Measurements from ENCODE around the gene ZDHHC17.
"Not testable (repeated sequence)": the region's sequence is repeated elsewhere in the genome, so short reads cannot be mapped to it uniquely, and the experiment has no call there.

The ZDHHC17 gene

DNA sequence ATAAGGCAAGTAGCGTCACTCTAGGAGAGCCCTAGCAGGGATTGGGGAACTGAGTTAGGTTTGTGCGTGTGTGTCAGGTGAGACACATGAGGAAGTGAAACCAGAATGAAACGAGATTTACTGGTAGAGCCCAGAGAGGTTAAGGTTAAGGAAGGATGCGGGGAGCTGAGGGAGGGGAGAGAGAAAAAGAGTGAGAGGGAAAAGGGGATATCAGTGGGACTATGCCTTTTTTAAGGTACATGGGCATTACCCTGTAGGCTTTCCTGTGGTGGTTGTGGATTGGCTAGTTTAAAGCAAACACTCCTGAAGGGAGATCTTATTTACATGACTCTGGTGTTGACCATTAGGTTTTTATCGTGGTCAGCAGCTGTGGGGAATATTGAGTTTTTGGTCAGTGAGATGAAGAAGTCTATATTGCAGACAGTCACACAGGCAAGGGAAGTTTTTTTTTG lies 13.9 kb downstream of the ZDHHC17 start:
- DNase-seq, result no peak

DNA sequence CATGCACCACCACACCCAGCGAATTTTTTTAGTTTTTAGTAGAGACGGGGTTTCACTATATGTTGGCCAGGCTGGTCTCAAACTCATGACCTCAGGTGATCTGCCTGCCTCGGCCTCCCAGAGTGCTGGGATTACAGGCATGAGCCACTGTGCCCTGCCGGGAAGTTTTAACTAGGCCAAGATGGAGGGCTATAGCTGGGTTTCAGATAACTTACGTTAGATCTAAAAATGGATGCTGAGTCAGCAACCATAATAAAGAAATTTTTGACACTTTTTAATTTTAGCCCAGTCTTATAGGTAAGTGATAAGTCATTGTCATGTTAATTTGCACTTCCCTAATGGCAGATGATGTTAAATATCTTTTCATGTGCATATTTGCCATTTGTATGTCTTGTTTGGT lies 14.4 kb downstream of the ZDHHC17 start:
- no peak for DNase-seq

DNA sequence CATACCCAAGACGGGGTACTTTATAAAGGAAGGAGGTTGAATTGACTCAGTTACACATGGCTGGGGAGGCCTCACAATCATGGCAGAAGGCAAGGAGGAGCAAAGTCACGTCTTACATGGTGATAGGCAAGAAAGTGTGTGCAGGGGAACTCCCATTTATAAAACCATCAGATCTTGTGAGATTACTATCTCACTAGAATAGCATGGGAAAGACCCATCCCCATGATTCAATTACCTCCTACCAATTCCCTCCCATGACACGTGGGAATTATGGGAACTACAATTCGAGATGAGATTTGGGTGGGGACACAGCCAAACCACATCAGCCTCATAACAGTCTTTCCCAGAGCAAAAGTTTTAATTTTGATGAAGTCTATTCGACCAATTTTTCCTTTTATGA lies 15.4 kb downstream of the ZDHHC17 start:
- DNase-seq, result not testable (repeated sequence)

DNA sequence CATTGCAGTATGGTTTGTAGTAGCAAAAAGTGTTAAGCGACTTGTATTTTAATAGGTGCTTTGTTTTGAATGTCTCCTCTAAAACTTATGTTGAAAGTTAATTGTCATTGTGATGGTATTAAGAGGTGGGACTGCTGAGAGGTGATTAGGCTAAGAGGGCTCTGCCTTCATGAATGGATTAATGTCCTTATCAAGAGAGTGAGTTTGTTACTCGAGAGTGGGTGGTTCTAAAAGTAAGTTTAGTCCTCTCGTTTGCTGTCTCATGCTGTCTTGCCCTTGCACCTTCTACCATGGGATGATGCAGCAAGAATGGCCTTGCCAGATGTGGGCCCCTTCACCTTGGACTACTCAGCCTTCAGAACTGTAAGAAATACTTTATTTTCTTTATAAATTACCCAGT lies 17.4 kb downstream of the ZDHHC17 start:
- DNase-seq, result no peak

DNA sequence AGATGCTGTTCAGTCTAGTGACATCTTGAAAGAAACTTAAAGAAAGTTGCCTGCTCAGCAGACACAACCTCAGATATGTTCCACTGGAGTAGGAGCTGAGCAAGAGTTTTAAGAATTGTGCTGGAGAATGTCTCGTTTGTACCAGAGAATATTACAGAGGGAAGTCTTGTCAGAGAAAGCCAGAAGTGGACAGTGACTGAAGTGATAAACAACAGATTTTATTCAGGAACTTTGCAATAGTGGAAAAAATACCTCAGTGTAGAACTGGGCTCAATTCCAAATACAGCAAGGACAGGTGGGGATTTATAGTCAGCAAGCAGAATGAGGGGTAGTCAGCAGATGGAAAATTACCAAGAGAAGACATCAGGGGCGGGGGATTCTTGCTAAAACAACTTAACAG lies 18.6 kb downstream of the ZDHHC17 start:
- peak; percentile 88 for DNase-seq

DNA sequence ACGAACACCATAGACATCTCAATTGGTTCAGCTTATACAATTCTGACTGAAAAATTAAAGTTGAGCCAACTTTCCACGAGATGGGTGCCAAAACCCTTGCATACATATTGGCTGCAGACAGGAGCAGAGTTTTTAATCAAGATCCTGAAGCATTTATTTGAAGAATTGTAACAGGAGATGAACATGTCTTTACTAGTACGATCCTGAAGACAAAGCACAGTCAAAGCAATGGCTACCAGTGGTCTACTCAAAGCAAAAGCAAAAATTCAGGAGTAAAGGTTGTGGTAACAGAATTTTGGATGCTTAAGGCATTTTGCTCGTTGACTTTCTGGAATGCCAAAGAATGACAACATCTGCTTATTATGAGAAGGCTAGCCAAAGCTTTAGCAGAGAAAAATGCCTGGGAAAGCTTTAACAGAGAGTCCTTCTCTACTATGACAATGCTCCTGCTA lies 20.7 kb downstream of the ZDHHC17 start:
- DNase-seq, result no peak

DNA sequence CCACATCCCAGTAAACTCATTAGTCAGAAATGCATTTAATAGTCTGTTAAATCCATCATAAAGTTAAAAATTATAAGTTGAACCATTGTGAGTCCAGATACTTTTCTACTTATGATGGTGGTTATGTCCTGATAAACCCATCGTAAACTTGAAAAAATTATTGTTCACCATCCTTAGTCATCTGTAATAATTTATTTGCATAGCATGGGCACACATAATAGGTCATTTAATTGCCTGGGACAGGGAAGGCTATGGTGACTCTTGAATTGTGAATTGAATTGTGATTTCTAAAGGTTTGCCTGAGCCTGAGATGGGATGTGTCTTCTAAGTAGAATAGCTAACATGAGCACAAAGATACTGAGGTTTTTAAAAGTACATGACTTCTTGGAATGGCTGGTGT lies 21.5 kb downstream of the ZDHHC17 start:
- no peak for DNase-seq

DNA sequence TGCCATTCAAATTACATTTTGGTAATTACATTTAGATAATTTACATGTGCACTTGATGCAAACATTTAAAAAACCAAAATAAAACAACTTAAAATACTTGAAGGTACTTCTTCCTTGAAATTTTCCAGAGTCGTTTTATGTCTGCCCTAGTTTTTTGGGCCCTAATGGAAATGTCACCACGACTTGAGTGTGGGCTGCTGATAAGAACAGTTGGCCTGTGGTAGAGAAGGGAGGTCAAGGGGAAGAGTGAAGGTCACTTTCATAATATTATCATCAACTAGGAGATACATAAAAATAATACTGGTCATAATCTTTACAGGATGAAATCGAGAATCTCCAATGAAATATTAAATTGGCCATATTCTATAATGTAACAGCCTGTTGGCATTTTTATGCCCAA lies 23.1 kb downstream of the ZDHHC17 start:
- no peak for DNase-seq

DNA sequence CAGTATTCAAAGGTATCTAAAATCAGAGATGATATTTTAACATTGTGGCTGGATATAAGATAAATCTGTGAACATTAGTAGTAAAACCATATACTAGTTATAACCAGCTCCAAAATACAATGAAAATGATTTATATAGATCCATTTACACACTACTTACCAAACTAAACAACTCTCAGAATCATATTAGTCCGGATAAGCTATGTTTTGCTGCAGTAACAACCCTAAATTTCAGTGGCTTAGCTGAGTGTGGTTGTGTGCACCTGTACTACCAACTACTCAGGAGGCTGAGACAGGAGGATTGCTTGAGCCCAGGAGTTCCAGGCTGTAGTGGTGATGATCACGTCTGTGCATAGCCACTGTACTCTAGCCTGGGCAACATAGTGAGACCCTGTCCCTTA lies 23.8 kb downstream of the ZDHHC17 start:
- DNase-seq, result no peak

DNA sequence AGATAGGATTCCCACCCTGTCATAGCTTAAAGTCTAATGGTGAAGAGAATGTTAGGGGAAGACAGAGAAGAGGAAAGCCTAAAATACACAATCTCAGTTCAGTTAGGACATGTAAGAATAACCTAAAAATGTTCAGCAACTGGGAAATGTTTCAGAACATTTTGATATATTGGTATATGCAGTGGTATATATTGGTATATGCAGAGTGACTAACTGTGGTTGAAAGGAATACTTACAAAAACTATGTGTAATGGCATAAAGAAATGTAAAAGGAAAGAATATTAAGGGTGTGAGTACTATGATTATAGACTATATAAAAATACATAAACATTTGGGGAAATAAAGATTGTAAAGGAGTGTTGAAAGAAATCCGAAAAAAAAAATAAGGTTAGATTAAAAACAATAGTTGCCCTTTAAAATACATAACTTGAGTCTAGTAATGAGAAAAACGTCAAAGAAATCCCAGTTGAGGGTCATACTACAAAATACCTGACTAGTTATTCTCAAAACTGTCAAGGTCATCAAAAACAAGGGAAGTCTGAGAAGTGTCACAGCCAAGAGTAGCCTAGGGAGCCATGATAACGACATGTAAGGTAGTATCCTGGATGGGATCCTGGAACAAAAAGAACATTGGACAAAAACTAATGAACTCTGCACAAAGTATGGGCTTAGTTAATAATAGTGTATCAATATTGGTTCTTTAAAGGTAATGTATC lies 25.6 kb downstream of the ZDHHC17 start:
- DNase-seq, result no peak

DNA sequence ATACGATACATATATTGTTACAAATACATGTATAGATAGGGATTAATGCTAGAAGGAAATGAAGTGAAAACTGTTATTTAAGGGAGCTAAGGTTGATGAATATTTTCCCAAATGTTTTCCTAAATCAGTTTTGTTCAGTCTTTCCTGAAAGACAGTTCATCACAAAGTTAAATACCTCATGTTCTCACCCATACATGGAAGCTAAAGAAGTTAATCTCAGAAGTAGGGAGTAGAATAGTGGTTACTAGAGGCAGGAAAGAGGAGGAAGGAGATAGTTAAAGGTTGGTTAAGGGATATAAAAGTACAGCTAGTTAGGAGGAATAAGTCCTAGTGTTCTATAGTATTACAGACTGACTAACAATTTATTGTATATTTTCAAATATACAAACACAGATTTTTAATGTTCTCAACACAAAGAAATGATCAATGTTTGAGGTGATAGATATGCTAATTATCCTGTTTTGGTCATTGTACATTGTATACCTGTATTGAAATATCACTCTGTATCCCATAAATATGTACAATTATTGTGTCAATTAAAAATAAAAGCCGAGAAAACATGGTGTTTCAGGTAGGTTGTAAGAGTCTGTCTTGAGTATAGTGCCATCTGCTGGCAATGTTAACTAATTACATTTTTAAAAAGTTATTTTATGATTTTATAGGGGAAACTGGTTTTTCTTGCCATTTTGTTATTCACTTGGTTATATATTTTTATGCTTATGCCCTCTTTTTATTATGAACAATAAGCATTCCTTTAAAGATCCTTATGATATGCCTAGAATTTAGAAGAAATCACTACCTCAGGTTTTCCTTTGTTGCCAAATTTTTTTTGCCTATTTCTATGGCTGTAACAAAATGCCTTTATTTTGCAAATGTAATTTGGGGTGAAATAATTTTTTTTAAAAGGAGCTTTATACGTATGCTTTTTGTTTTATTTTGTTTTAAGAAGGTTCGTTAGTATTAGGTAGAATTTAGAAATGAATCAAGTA lies 26.9 kb downstream of the ZDHHC17 start:
- peak; percentile 69 for DNase-seq

DNA sequence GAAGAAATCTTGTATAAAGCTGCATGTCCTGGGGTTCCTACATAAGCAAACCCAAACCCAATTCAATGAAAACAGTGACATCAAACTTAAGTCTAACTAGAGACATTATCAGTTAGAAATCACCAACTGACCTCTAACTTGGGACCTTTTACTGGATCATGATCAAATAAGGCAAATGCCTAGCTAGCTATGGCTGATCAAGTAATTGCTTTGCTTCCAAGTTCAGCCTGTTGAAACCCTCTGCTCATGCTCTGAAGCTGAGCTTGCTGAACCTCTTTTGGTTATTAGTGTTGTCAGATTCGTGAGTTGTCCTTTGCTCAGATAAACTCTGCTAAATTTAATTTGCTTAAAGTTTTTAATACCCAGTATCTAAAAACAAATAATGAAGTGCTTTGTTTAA lies 28.9 kb downstream of the ZDHHC17 start:
- no peak for DNase-seq

DNA sequence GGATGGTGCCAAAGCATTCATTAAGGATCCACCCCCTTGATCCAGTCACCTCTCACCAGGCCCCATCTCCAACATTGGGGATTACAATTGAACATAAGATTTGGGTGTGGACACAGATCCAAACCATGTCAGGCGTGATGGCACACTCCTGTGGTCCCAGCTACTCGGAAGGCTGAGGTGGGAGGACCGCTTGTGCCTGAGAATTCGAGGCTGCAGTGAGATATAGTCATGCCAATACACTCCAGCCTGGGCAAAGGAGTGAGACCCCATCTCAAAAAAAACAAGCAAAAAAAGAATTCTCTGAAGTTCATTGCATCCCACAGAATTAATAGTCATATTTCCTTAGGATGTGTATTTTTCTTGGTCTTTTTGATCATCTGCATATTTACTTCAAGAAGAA lies 34.9 kb downstream of the ZDHHC17 start:
- no peak for DNase-seq

DNA sequence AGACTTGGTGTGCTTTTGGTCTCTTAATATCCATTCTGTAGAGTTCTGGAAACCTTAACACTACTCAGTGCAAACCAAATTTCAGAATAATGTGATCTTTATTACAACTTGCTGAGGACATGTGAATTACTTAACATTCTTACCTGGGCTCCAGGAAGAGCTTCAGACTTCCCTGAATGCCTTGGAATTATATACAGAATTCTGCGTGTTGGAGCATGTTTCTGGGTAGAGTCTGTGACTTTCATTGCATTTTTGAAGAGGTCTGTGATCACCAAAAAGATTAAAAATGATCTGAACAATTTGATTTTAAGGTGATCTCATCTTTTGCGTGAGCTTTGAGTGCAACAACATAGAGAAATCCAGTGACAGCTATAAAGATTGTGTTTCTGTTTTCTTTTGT lies 35.4 kb downstream of the ZDHHC17 start:
- no peak for DNase-seq

DNA sequence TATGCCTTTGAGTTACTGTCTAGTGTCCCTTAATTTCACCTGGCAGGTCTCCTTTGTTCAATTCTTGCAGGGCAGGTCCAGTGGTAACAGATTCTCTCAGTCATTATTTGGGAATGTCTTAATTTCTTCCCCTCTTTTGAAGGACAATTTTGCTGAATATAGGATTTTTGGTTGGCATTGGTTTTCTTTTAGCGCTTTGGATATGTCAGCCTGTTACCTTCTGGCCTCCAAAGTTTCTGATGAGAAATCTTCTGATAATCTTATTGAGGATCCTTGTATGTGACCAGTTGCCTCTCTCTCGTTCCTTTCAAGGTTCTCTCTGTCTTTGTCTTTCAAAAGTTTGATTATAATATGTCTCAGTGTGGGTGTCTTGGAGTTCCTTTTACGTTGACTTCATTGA lies 38.1 kb downstream of the ZDHHC17 start:
- DNase-seq, result no peak

DNA sequence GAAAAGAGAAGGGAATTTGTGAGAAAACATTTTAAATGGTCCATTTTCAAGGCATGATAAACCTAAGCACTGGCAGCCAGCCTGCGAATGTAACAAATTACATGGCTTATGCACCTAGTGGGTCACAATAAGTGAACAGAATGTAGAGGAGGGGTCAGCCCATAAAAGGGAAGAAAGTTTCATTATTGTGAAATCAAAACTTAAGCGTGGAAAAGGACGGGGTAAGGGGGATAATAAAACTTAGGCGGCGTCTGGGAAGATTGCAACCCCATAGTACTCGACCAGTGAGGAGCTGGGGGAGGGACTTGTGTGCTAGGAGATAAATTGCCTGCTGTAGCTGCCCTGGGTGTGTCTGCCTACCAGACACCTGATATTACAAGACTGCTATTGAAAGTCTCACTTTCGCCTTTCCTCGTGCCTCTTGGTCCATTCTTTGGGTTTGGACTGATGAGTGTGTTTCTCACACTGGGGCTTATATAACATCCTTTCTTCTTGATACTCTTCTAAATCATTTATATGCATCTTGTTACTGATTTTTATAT lies 40.6 kb downstream of the ZDHHC17 start:
- no peak for DNase-seq

DNA sequence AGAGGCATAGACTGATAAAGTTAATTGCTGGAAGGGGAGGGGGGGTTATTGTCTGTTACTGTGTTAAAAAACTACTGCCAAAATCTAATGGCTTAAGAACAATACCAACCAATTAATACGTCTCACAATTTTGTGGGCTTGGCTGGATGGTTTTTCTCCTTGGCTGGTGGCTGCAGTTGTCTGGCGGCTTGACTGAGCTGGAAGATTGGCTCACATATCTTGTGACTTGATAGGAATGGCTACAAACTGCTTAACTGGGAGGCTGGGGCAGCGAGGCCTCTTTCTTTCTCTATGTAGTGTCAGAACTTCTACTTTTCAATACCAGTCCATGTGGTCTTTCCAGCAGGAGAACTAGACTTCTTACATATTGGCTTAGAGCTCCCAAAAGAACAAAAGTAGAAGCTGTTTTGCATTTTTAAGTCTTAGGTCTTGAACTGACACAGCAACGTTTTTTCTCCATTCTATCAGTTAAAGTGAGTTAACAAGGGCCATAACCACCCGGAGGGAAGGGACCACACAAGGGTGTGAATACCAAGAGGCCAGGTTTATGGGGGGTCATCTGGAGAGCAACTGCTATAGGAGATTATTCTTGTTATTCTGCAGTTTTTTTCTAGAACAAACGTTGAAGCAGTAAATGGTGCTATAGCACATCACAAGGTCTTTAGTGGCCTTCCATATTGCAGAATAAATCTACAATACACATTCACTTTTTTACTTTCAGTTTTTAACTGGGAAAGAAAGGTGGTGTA lies 46.9 kb downstream of the ZDHHC17 start:
- no peak for DNase-seq

DNA sequence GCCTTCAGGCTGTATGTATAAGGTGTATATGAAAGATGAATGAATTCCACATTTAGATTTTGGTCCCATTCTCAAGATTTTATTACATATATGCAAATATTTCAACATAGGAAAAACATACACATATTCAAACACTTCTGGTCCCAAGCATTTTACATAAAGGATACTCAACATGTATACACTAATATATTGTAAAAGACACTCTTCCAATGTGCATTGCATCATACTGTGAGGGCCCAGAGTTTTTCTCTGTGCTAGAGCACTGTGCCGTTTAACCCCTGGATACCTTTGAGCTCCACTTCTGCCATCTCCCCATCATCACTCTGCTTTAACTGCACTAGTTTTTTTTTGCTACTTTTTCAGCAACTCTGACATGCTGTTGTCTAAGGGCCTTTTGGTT lies 48.1 kb downstream of the ZDHHC17 start:
- no peak for DNase-seq

DNA sequence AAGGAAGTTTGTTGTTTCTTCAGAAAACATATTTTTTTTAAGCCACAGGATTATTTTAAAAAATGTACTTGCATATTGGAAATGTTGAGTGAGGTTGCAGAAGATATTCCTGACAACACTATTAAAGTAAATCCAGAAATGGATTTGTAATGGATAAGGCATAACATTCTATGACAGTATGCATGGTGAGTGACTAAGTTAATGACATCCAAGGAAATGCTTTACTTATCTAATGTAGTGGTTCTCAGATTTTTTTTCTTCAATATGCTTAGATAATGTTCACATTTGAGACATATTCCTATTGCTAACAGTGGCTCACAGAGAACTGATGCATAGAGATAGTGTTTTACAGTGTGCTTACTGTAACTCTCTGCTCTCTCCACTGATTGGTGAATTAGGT lies 49.4 kb downstream of the ZDHHC17 start:
- DNase-seq, result no peak

DNA sequence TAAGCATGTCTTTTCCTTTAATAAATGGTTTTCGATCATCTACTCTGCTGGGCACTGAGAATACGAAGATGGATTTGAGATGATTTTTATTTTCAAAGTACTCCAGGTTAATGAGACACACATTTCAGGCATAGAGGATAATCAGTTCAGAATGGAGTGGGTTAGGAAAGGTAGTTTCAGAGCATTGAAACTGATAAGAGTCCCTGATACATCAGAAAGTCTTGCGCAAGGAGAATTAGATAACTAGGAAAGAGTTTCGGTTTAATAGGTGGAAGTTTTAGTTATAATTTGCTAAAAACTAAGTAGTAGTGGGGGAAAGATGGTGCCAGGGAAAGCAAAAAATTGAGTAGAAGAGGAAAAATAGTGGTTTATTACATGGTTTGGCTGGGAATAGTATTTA lies 50.1 kb downstream of the ZDHHC17 start:
- no peak for DNase-seq

DNA sequence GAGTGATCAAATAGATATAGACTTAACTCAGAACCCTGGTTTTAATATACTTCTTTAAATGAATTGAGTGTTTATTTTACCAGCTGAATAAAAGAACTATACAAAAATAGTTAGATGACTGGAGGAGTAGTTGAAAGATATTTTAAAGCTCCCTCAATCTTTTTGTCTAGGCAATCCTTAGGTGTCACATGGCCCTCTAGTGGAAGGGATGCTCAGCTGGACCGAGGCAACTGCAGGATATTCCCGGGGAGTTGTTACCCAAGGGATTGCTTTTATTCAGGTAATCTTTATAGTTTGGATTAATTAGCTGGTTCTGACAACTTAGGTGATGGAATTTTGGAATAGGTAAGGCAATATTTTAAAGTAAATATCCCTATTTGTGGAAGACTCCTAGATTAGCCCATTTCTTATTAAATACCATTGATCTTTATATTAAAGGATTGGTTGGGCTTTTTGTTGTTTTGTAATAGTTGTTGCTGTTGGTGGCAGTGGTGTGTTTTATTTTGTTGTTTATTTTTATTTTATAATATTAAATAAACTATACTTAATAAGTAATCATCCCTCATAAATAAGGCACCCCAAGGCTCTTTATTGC lies 57.1 kb downstream of the ZDHHC17 start:
- DNase-seq, result peak; percentile 33

DNA sequence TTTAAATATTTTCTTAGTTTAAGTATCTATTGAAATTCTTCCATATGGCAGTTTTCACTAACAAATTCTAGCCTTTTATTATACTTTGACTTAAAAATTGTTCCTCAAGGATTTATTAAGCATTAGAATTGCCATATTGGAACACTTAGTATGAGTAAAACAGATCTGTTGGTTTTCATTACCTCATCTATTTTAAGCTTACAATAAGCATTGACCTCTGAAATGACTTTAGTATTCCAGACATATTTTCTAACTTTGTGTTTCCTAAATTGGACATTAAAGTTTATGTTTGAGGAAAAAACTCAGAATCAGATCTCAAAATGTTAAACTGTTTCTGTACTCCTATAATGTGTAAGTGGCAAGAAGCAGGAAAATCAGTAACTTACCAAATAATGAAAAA lies 66.5 kb downstream of the ZDHHC17 start:
- DNase-seq, result no peak

DNA sequence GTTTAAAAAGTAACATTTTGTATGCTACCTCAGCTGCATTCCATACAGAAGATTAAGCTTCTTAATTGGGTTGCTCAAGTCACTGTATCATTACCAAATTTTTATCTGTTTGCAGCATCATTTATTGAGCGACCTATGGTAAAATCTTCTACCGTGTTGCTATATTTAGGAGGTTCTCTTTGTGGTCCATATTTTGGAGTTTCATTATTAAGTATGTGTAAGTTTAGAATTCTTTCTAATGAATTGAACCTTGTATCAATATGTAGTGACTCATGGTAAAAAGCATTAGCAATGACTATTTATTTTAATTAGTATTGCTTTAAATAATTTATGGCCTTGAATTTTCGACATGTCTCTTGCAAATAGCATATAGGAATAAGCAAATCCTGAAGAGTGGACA lies 72.7 kb downstream of the ZDHHC17 start:
- no peak for DNase-seq

Measured in NCI-H2171 treated with DMSO at 0.1 percent for 48 hours (cell line).